ENCODE measurements around the gene HEXA.
"Not testable (repeated sequence)": the region's sequence is repeated elsewhere in the genome, so short reads cannot be mapped to it uniquely, and the experiment has no call there.

HEXA gene

DNA sequence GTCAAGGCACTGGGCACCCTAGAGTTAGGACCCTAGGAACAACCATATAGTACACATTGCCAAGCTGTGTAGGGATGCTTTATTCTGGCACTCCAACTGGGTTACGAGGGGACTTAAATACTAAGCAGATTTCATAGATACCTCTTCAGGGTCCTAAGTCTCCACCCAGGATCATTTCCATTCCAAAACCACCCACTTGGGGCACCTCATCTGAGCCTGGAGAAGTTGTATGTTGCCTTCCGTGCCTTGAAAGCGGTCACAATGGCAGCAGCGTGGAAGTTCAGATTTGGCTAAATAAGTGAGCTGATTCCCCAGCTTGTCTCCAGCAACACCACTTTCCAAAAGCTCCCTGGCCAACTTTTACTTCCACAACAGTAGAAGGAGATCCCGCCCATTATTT, 26.9 kb upstream of the HEXA start:
- H3F3A ChIP-seq (ENCODE audit: insufficient read depth, low read length) = no peaks in the 10 kb centered on the region
- H3K9me3 ChIP-seq (replicated peaks; ENCODE audit: insufficient read depth, low read length) = no peaks in the 10 kb centered on the region
- DNase-seq = no peak
- no peaks in the 10 kb centered on the region for H3K79me2 ChIP-seq (ENCODE audit: low read length)
- no peak overlapping the region for H3K4me3 ChIP-seq (ENCODE audit: low read length)
- H3K27ac ChIP-seq (ENCODE audit: low read length) = no peak overlapping the region
- no peaks in the 10 kb centered on the region for H3K27me3 ChIP-seq (replicated peaks; ENCODE audit: insufficient read depth, low read length)
- no peaks in the 10 kb centered on the region for H3K36me3 ChIP-seq (replicated peaks; ENCODE audit: insufficient read depth, low read length)
- no peaks in the 10 kb centered on the region for H3K9me2 ChIP-seq (replicated peaks; ENCODE audit: insufficient read depth, low read length)
- H3K9ac ChIP-seq (ENCODE audit: low read length) = no peak overlapping the region
- no peak overlapping the region for H3K4me2 ChIP-seq (ENCODE audit: low read depth, low read length)
- TF ChIP-seq, protein P1, sequence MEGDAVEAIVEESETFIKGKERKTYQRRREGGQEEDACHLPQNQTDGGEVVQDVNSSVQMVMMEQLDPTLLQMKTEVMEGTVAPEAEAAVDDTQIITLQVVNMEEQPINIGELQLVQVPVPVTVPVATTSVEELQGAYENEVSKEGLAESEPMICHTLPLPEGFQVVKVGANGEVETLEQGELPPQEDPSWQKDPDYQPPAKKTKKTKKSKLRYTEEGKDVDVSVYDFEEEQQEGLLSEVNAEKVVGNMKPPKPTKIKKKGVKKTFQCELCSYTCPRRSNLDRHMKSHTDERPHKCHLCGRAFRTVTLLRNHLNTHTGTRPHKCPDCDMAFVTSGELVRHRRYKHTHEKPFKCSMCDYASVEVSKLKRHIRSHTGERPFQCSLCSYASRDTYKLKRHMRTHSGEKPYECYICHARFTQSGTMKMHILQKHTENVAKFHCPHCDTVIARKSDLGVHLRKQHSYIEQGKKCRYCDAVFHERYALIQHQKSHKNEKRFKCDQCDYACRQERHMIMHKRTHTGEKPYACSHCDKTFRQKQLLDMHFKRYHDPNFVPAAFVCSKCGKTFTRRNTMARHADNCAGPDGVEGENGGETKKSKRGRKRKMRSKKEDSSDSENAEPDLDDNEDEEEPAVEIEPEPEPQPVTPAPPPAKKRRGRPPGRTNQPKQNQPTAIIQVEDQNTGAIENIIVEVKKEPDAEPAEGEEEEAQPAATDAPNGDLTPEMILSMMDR (IDR thresholded peaks at IDR 0.05; ENCODE audit: low read length) = no peak
- TF ChIP-seq EZH2phosphoT487 (IDR thresholded peaks at IDR 0.05; ENCODE audit: low read length) (no peak), EZH2 (optimal IDR thresholded peaks at IDR 0.05; ENCODE audit: low read depth, low read length) (no peak)
- H2AFZ ChIP-seq (ENCODE audit: low read length) = no peak overlapping the region
- no peaks in the 10 kb centered on the region for H3K4me1 ChIP-seq (ENCODE audit: low read length)
- no peaks in the 10 kb centered on the region for H4K20me1 ChIP-seq (ENCODE audit: insufficient read depth, low read length)

DNA sequence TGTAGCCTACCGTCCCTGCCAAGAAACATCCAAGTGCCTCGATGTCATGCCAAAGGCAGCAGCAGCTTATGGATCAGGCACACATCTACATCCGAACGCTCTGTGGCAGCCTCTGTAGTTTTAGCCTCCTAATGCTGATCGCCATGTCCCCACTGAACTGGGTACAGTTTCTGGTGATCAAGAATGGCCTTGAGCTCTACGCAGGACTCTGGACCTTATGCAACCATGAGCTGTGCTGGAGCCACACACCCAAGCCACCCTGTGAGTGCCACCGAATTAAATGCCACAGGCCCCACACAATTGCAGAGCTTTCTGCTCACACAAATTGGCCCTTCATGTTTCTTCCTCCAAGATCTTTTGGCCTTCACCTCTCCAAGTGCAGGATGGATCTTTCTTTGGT, 22.8 kb upstream of the HEXA start:
- TF ChIP-seq EZH2phosphoT487 (IDR thresholded peaks at IDR 0.05; ENCODE audit: low read length) (no peak), EZH2 (optimal IDR thresholded peaks at IDR 0.05; ENCODE audit: low read depth, low read length) (no peak)
- TF ChIP-seq, protein P1 (IDR thresholded peaks at IDR 0.05; ENCODE audit: low read length) = no peak
- no peaks in the 10 kb centered on the region for H4K20me1 ChIP-seq (ENCODE audit: insufficient read depth, low read length)
- no peaks in the 10 kb centered on the region for H3K36me3 ChIP-seq (replicated peaks; ENCODE audit: insufficient read depth, low read length)
- H3K27me3 ChIP-seq (replicated peaks; ENCODE audit: insufficient read depth, low read length) = no peaks in the 10 kb centered on the region
- H2AFZ ChIP-seq (ENCODE audit: low read length) = no peak overlapping the region
- no peaks in the 10 kb centered on the region for H3K9me3 ChIP-seq (replicated peaks; ENCODE audit: insufficient read depth, low read length)
- no peak overlapping the region for H3K4me3 ChIP-seq (ENCODE audit: low read length)
- no peak overlapping the region for H3K9ac ChIP-seq (ENCODE audit: low read length)
- H3K9me2 ChIP-seq (replicated peaks; ENCODE audit: insufficient read depth, low read length) = no peaks in the 10 kb centered on the region
- H3K4me2 ChIP-seq (ENCODE audit: low read depth, low read length) = no peak overlapping the region
- no peak for DNase-seq
- no peaks in the 10 kb centered on the region for H3K79me2 ChIP-seq (ENCODE audit: low read length)
- no peaks in the 10 kb centered on the region for H3K4me1 ChIP-seq (ENCODE audit: low read length)
- no peak overlapping the region for H3K27ac ChIP-seq (ENCODE audit: low read length)
- H3F3A ChIP-seq (ENCODE audit: insufficient read depth, low read length) = no peaks in the 10 kb centered on the region

DNA sequence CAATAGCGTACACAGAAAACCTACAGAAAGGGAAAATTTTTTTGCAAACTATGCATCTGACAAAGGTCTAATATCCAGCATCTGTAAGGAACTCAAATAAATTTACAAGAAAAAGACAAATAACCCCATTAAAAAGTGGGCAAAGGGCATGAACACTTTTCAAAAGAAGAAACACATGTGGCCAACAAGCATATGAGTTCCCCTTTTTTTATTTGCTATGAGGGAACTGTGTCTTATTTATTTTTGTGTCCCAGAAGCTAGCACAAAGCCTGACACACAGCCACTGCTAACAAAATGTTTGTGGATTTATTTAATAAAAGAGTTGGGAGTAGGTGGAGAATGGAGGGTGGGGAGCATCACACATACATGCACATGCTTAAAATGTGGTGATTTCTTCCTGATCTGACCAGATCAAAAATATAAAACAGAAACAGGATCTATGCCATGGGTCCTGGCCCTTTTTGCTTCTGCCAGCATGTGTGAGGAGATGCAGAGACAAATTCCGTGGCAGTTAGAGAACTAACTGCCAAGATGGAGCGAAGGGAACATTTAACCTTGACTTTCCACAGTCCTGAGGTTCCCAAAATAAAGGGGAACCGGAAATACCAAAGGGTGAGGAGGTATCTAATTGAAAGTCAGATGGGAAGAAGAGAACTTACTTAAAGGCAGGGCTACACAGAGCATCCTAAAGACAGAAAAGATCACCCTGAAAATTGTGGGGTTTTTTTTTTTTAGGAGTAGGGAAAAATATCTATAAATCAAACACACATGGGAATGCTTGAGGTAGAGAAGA, 22.2 kb upstream of the HEXA start, which contains the start of gene TMEM202:
TMEM202 (plus strand) TSS at position 510 of the 793 bp plus-strand sequence; CDS start at position 532, 22 bp downstream.
- H3K27me3 ChIP-seq (replicated peaks; ENCODE audit: insufficient read depth, low read length) = no peaks in the 10 kb centered on the region
- H3K27ac ChIP-seq (ENCODE audit: low read length) = no peak within 1 kb of the TSS
- H3K36me3 ChIP-seq (replicated peaks; ENCODE audit: insufficient read depth, low read length) = no peaks in the 10 kb centered on the region
- no peaks in the 10 kb centered on the region for H3K4me1 ChIP-seq (ENCODE audit: low read length)
- DNase-seq = no peak
- no peak within 1 kb of the TSS for H2AFZ ChIP-seq (ENCODE audit: low read length)
- no peaks in the 10 kb centered on the region for H3K9me3 ChIP-seq (replicated peaks; ENCODE audit: insufficient read depth, low read length)
- no peaks in the 10 kb centered on the region for H3K9me2 ChIP-seq (replicated peaks; ENCODE audit: insufficient read depth, low read length)
- H3K4me2 ChIP-seq (ENCODE audit: low read depth, low read length) = no peak within 1 kb of the TSS
- H3K4me3 ChIP-seq (ENCODE audit: low read length) = no peak within 1 kb of the TSS
- no peaks in the 10 kb centered on the region for H3F3A ChIP-seq (ENCODE audit: insufficient read depth, low read length)
- H3K79me2 ChIP-seq (ENCODE audit: low read length) = no peaks in the 10 kb centered on the region
- H3K9ac ChIP-seq (ENCODE audit: low read length) = no peak within 1 kb of the TSS
- no peaks in the 10 kb centered on the region for H4K20me1 ChIP-seq (ENCODE audit: insufficient read depth, low read length)
- TF ChIP-seq EZH2 (optimal IDR thresholded peaks at IDR 0.05; ENCODE audit: low read depth, low read length) = no peak
- no peak for TF ChIP-seq EZH2phosphoT487 (IDR thresholded peaks at IDR 0.05; ENCODE audit: low read length)
- TF ChIP-seq, protein P1 (IDR thresholded peaks at IDR 0.05; ENCODE audit: low read length) = no peak

DNA sequence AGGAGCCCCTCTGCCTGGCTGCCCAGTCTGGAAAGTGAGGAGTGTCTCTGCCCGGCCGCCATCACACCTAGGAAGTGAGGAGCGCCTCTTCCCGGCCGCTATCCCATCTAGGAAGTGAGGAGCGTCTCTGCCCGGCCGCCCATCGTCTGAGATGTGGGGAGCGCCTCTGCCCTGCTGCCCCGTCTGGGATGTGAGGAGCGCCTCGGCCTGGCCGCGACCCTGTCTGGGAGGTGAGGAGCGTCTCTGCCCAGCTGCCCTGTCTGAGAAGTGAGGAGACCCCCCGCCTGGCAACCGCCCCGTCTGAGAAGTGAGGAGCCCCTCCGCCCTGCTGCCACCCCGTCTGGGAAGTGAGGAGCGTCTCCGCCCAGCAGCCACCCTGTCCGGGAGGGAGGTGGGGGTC, 20.5 kb upstream of the HEXA start:
- H3K36me3 ChIP-seq (replicated peaks; ENCODE audit: insufficient read depth, low read length); H3F3A ChIP-seq (ENCODE audit: insufficient read depth, low read length); H3K9ac ChIP-seq (ENCODE audit: low read length); H3K27me3 ChIP-seq (replicated peaks; ENCODE audit: insufficient read depth, low read length); H2AFZ ChIP-seq (ENCODE audit: low read length); H3K9me3 ChIP-seq (replicated peaks; ENCODE audit: insufficient read depth, low read length); DNase-seq; H3K4me1 ChIP-seq (ENCODE audit: low read length); H4K20me1 ChIP-seq (ENCODE audit: insufficient read depth, low read length); H3K9me2 ChIP-seq (replicated peaks; ENCODE audit: insufficient read depth, low read length); H3K79me2 ChIP-seq (ENCODE audit: low read length); H3K4me2 ChIP-seq (ENCODE audit: low read depth, low read length); H3K27ac ChIP-seq (ENCODE audit: low read length); H3K4me3 ChIP-seq (ENCODE audit: low read length): not testable (repeated sequence)
